IPS DF 6.9 (cell line): ENCODE results near the gene LIG1.
A peak's percentile ranks its signal among the peaks of the same experiment; 100 is the strongest.

Source experiments
- DNase-seq: peaks from one replicate; pipeline ENCODE4 v3.0.0-alpha.2; 2013; ENCODE audit warnings: low read depth, low spot score
- H3K27ac ChIP-seq: one replicate; pipeline ENCODE4 v1.5.1; 2013; ENCODE audit warnings: low read length, control low read depth
- H3K27me3 ChIP-seq: 2 replicates; pipeline ENCODE4 v1.6.1; 2013; ENCODE audit warnings: mild to moderate bottlenecking, low read length; ENCODE audit not compliant: control insufficient read depth, insufficient read depth
- H3K36me3 ChIP-seq: 2 replicates; pipeline ENCODE4 v1.6.1; 2013; ENCODE audit warnings: low read length; ENCODE audit not compliant: control insufficient read depth, insufficient read depth
- H3K4me1 ChIP-seq: 2 replicates; pipeline ENCODE4 v1.6.1; 2013; ENCODE audit warnings: low read length; ENCODE audit not compliant: control insufficient read depth, insufficient read depth
- H3K4me3 ChIP-seq: 2 replicates; pipeline ENCODE4 v1.5.1; 2013; ENCODE audit warnings: mild to moderate bottlenecking, low read length
- H3K9me3 ChIP-seq: 2 replicates; pipeline ENCODE4 v1.6.1; 2013; ENCODE audit warnings: low read length, inconsistent platforms; ENCODE audit not compliant: control insufficient read depth, insufficient read depth
- WGBS: extraction: QIAGEN DNeasy Blood & Tissue Kit; methylation state at CpG from one replicate; pipeline ENCODE4 v1.1.7; 2013; ENCODE audit warnings: mixed read lengths, missing lambda C conversion rate; ENCODE audit not compliant: insufficient read length, insufficient coverage; 5-methylcytosine and 5-hydroxymethylcytosine counted together

The LIG1 gene

GRCh38 chr19:48122421-48122820 is 47.7 kb downstream of the LIG1 start:
- Histone ChIP-seq H3K27me3 (no peaks in the 10 kb centered on the region), H3K36me3 (peaks cover 27% of the 10 kb centered on the region), H3K9me3 (no peaks in the 10 kb centered on the region), H3K4me3 (no peak overlapping the region; the same call in 1 of the 2 replicates), H3K27ac (no peak overlapping the region), H3K4me1 (no peaks in the 10 kb centered on the region)
- WGBS = no CpG with 5 or more reads among the region's 14 CpGs
- DNase-seq = no peak

- Histone ChIP-seq H3K27ac (no peak overlapping the region), H3K4me3 (no peak overlapping the region), H3K9me3 (no peaks in the 10 kb centered on the region), H3K4me1 (no peaks in the 10 kb centered on the region), H3K27me3 (no peaks in the 10 kb centered on the region), H3K36me3 (peaks cover 24% of the 10 kb centered on the region)
- no peak for DNase-seq
- WGBS = no CpG with 5 or more reads among the region's 10 CpGs
Observed at GRCh38 chr19:48121909-48122371, 48.2 kb downstream of the LIG1 start.

GRCh38 chr19:48121066-48121465 is 49.1 kb downstream of the LIG1 start:
- H3K9me3 ChIP-seq = no peaks in the 10 kb centered on the region
- no CpG with 5 or more reads among the region's 14 CpGs for WGBS
- no peak for DNase-seq
- no peak overlapping the region for H3K4me3 ChIP-seq
- H3K27me3 ChIP-seq = no peaks in the 10 kb centered on the region
- peaks cover 22% of the 10 kb centered on the region for H3K36me3 ChIP-seq
- H3K27ac ChIP-seq = no peak overlapping the region
- no peaks in the 10 kb centered on the region for H3K4me1 ChIP-seq

- Histone ChIP-seq H3K4me1 (no peaks in the 10 kb centered on the region), H3K4me3 (no peak overlapping the region), H3K27me3 (no peaks in the 10 kb centered on the region), H3K36me3 (peaks cover 20% of the 10 kb centered on the region), H3K27ac (no peak overlapping the region), H3K9me3 (no peaks in the 10 kb centered on the region)
- DNase-seq = no peak
- WGBS = no CpG with 5 or more reads among the region's 2 CpGs
Observed at GRCh38 chr19:48120505-48120904, 49.6 kb downstream of the LIG1 start.

- no peak overlapping the region for H3K27ac ChIP-seq
- H3K4me1 ChIP-seq = no peaks in the 10 kb centered on the region
- H3K36me3 ChIP-seq = peaks cover 17% of the 10 kb centered on the region
- H3K4me3 ChIP-seq = no peak overlapping the region
- H3K27me3 ChIP-seq = no peaks in the 10 kb centered on the region
- DNase-seq = no peak
- H3K9me3 ChIP-seq = no peaks in the 10 kb centered on the region
- WGBS = no CpG with 5 or more reads among the region's 11 CpGs
Observed at GRCh38 chr19:48118131-48118517, 52.0 kb downstream of the LIG1 start.

GRCh38 chr19:48117515-48118130 is 52.5 kb downstream of the LIG1 start:
- no peak overlapping the region for H3K4me3 ChIP-seq
- H3K9me3 ChIP-seq = no peaks in the 10 kb centered on the region
- no peaks in the 10 kb centered on the region for H3K4me1 ChIP-seq
- WGBS = no CpG with 5 or more reads among the region's 12 CpGs
- no peaks in the 10 kb centered on the region for H3K27me3 ChIP-seq
- peaks cover 13% of the 10 kb centered on the region for H3K36me3 ChIP-seq
- no peak for DNase-seq
- no peak overlapping the region for H3K27ac ChIP-seq

- H3K4me1 ChIP-seq = no peaks in the 10 kb centered on the region
- no peak overlapping the region for H3K4me3 ChIP-seq
- WGBS = no CpG with 5 or more reads among the region's 16 CpGs
- no peak for DNase-seq
- no peaks in the 10 kb centered on the region for H3K9me3 ChIP-seq
- no peaks in the 10 kb centered on the region for H3K27me3 ChIP-seq
- 0 out of 2 replicates have a peak, but pooled peaks cover 3% of the 10 kb centered on the region for H3K36me3 ChIP-seq
- no peak overlapping the region for H3K27ac ChIP-seq
Observed at GRCh38 chr19:48113190-48113917, 56.8 kb downstream of the LIG1 start.

GRCh38 chr19:48111280-48111679 is 58.9 kb downstream of the LIG1 start:
- Histone ChIP-seq H3K36me3 (no peaks in the 10 kb centered on the region), H3K27me3 (no peaks in the 10 kb centered on the region), H3K4me1 (no peaks in the 10 kb centered on the region), H3K4me3 (no peak overlapping the region), H3K27ac (no peak overlapping the region), H3K9me3 (no peaks in the 10 kb centered on the region)
- no peak for DNase-seq
- WGBS = no CpG with 5 or more reads among the region's 7 CpGs

GRCh38 chr19:48110350-48110966 is 59.7 kb downstream of the LIG1 start, which contains the start of gene PLA2G4C:
Gene PLA2G4C (minus strand): TSS chr19:48110817. CDS start chr19:48106529, 4,288 bp downstream.
- WGBS = no CpG with 5 or more reads among the region's 27 CpGs
- H3K27me3 ChIP-seq = no peaks in the 10 kb centered on the region
- peak within 1 kb of the TSS; percentile 39; the same call in 1 of the 2 replicates for H3K4me3 ChIP-seq
- H3K36me3 ChIP-seq = no peaks in the 10 kb centered on the region
- no peaks in the 10 kb centered on the region for H3K4me1 ChIP-seq
- no peaks in the 10 kb centered on the region for H3K9me3 ChIP-seq
- DNase-seq = peak; percentile 82
- no peak within 1 kb of the TSS for H3K27ac ChIP-seq

- no CpG with 5 or more reads among the region's 15 CpGs for WGBS
- no peak for DNase-seq
- Histone ChIP-seq H3K4me3 (no peak overlapping the region), H3K36me3 (no peaks in the 10 kb centered on the region), H3K9me3 (no peaks in the 10 kb centered on the region), H3K27ac (no peak overlapping the region), H3K4me1 (no peaks in the 10 kb centered on the region), H3K27me3 (no peaks in the 10 kb centered on the region)
Observed at GRCh38 chr19:48108997-48109782, 61.0 kb downstream of the LIG1 start.
